ENCODE data around the gene C10orf105.

Gene C10orf105

GRCh38 chr10:71734797-71735196 lies 15.2 kb upstream of the C10orf105 start:
- no peak for DNase-seq (ENCODE audit: low spot score)
- TF ChIP-seq CTCF (IDR thresholded peaks at IDR 0.05; ENCODE audit: extremely low read depth, missing control alignments): no peak

GRCh38 chr10:71731791-71732190 lies 12.2 kb upstream of the C10orf105 start:
- TF ChIP-seq CTCF (IDR thresholded peaks at IDR 0.05; ENCODE audit: extremely low read depth, missing control alignments): no peak
- no peak for DNase-seq (ENCODE audit: low spot score)

GRCh38 chr10:71729161-71729636 lies 9.6 kb upstream of the C10orf105 start:
- TF ChIP-seq CTCF (IDR thresholded peaks at IDR 0.05; ENCODE audit: extremely low read depth, missing control alignments): no peak
- DNase-seq (ENCODE audit: low spot score): no peak

DNA sequence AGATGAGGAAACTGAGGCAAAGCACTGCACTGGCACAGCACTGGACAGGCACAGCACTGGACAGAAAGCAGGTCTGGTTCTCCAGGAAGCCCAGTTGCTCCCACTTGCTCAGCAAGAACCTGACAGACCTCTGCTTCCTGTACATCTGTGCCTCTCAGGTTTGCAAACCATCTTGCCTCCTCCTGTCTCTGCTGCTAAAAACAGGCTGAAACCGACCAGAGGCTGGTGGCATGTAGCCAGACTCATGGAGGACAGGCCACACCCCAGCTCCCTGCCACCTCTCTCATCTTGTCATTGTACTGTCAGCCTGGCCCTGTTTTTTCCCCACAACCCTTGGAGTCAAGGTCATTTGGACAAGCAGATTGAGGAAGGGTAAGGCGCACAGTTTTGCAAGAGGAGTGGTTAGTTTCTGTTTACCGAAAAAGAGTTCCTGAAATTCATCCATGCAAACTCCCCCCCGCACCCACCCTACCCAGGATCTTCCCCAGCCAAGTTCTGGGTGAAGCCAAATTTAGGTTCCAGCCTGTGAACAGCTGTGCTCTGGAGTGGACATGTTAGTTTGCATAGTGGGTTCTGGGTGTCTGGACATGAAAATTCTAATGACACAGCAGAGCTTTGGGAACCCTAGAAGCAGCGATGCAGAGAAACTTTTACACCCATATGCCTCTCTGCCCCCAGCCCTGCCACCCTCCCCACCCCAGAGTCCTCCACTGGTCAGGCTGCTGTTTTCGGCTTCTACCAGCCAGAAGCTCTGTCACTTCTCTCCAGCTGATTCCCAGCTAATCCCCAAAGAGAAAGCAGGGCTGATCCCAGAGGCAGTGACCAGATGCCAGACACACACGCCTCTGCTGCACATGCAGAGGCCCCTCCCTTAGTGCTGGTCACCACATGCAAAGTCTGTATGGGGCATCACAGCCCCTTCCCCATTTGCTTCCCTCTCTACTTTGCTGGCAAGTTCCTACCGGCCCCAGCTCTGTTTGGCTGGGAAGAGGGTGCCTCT lies 8.5 kb upstream of the C10orf105 start:
- no peak for TF ChIP-seq CTCF (IDR thresholded peaks at IDR 0.05; ENCODE audit: extremely low read depth, missing control alignments)
- peak; percentile 78 for DNase-seq (ENCODE audit: low spot score)

GRCh38 chr10:71727105-71727737 lies 7.6 kb upstream of the C10orf105 start:
- no peak for TF ChIP-seq CTCF (IDR thresholded peaks at IDR 0.05; ENCODE audit: extremely low read depth, missing control alignments)
- peak; percentile 67 for DNase-seq (ENCODE audit: low spot score)

GRCh38 chr10:71726580-71727104 lies 7.1 kb upstream of the C10orf105 start:
- no peak for DNase-seq (ENCODE audit: low spot score)
- TF ChIP-seq CTCF (IDR thresholded peaks at IDR 0.05; ENCODE audit: extremely low read depth, missing control alignments): no peak

All from GM20000 (cell line).